GM19397 (cell line): ENCODE data around the gene PDCD2L.
"Not testable (repeated sequence)": the region's sequence is repeated elsewhere in the genome, so short reads cannot be mapped to it uniquely, and the experiment has no call there.

ENCODE experiments used
- ATAC-seq: cut with Tn5 transposase; IDR thresholded peaks from one replicate; pipeline ENCODE4 v1.9.1; 2021; ENCODE audit warnings: mild to moderate bottlenecking, moderate library complexity; ENCODE audit not compliant: unreplicated experiment

PDCD2L gene

DNA sequence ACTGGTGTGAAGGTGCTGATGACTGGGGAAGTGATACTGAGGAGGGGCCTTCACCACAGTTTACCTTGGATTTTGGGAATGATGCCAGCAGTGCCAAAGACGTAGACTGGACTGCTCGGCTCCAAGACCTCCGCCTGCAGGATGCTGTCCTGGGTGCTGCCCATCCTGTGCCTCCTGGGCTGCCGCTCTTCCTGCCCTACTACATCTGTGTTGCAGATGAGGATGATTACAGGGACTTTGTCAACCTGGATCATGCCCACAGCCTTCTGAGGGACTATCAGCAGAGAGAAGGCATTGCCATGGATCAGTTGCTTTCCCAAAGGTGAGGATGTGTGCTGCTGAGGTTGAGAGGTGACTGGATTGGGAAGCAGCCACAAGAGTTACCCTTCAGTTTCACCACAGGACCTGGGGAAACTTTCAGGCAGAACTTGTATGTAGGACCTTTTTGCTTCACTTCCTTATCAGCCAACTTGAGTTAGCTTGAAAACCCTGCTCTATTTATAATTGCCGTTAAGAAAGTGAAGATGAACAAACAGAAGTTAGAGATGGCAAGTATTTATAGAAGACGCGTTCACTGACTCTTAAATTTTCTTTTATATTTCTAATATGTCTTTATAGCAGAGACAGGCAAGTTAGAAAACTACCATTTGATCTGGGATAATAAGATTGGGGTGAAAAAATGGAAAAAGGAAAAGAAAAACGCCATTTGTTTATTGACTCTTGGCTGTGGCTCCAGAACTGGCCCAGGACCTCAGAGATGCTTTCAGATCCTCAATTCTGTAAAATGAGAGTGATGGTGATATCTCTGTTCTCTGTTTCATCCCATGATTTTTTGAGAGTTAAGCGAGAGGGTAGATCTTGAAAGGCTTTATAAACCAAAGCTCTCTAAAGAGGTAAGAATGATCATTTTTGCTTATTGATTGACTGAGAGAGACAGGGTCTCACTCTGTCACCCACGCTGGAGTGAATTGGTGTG lies 5.3 kb downstream of the PDCD2L start:
- no peak for ATAC-seq

DNA sequence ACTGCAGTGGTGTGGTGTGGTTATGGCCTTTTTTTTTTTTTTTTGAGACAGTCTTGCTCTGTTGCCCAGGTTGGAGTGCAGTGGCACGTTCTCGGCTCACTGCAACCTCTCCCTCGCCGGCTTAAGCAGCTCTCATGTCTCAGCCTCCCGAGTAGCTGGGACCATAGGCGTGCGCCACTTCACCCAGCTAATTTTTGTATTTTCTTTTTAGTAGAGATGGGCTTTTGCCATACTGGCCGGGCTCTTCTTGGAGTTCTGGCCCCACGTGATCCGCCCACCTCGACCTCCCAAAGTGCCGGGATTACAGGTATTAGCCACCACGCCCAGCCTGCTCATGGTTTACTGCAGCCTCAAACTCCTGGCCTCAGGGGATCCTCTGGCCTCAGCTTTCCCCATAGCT lies 7.0 kb downstream of the PDCD2L start:
- no peak for ATAC-seq

- ATAC-seq = no peak
Measured at GRCh38 chr19:34416021-34416545, 11.9 kb downstream of the PDCD2L start.

- no peak for ATAC-seq
Measured at GRCh38 chr19:34418300-34418699, 14.1 kb downstream of the PDCD2L start.

GRCh38 chr19:34426096-34426661 lies 22.0 kb downstream of the PDCD2L start:
- no peak for ATAC-seq

DNA sequence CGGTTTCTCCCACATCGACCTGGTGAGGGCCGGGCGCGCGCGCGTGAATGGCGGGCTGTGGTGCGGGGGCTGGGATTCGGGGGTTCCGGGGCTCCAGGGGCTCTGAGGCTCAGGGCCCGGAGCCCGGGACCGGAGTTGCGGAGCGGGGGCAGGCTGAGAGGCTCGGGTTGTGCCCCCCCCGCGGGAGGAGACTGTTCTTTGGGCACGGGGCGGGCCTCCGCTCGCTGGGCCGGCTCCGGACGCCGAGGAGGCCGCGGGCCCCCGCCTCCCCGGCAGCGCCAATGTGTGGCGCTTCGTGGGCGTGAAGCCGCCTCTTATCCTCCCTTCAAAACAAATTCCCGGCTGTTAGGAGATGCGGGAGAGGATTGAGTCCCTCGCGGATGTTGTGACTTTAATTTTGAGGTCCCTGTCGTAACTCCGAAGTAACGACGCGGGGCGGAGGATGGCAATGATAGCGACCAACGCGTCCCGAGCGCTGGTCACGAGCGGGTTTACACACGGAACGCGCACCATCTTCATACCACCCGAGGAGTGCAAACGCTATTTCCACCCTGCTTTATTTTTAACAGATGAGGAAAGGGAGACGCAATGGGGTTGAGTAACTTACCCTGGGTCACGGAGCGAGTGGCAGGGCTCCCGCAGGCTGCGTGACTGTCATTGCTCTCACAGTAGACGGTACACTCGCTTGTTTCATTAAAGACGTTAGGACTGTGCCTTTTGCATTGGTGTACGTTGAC lies 24.5 kb downstream of the PDCD2L start:
- ATAC-seq = peak; percentile 51

DNA sequence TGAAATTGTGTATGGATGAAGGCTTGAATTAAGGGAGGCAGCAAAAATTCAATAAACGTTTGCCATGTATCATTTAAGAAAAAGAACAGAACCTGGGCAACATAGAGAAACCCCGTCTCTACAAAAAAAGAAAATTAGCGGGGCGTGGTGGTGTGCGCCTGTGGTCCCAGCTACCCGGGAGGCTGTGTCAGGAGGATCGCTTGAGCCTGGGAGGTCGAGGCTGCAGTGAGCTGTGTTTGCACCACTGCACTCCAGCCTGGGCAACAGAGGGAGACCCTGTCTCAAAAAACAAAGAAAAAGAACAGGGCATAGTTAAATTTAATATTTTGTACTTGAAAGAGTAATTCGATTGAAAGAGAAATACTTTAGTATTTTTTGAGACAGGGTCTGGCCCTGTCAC lies 25.4 kb downstream of the PDCD2L start:
- no peak for ATAC-seq

DNA sequence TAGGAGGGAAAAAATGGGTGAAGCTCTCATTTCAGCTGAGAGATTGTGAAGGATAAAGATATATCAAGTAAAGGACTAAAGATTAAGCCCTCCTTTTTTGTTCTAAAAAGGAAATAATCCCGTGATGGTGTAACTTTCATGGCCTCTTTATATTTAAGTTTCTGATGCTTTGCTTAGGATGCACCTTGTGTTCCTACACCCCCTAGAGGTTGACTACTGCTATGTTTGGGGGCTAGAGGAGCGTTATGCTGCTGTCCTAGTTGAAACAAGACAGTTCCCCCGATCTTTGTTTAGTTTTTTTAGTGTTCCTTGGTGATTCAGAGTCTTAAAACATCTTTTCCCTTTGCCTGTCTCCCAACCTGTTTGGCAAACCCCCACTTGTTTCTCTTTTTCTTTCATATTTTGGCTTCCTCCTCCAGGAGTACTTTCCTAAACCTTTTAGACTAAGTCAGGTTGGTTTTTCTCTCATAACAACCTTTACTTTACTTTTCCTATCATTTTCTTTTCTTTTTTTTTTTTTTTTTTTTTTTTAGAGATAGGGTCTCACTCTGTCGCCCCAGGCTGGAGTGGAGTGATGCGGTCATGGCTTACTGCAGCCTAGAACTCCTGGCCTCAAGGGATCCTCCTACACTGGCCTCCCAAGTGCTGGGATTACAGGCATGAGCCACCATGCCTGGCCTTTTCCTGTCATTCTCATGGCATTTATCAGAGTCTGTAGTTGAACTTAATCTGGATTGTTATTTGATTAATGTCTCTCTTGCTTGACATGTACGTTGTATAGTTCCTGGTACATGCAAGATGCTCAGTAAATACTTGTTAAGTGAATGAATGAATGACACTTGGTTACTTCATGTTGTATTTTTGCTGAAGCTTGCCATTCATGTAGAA lies 26.8 kb downstream of the PDCD2L start:
- ATAC-seq = no peak

DNA sequence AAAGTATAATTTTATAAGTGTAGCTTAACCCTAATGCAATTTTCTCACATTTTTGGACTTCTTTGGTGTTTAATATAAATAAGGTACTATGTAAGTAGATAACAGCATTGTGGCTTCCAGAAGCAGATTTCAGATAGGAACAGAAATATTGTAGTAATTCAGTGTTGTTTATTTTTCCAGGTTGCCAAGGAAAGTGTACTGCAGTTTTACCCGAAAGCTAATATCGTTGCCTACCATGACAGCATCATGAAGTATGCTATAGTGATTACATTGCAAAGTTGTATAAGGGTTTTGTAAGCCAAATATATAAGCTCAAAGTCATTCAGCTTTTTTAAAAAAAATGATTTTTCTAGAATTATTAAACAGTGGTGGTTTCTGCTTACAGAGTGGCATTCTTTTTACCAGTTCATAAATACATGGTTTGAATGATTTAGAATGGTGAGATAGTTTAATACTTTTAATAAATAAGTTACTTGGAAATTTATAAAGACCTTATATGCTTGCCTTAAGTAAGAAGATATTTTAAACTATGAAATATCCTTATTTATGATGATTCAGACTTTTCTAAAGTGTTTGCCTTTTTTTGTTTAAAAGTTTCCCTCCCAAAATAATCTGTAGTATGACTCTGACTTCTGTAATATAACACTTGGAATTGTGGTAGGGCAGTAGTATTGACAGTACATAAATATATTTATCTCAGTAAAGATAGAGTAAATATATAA lies 27.6 kb downstream of the PDCD2L start:
- ATAC-seq = no peak

- no peak for ATAC-seq
Measured at GRCh38 chr19:34432797-34433196, 28.6 kb downstream of the PDCD2L start.

DNA sequence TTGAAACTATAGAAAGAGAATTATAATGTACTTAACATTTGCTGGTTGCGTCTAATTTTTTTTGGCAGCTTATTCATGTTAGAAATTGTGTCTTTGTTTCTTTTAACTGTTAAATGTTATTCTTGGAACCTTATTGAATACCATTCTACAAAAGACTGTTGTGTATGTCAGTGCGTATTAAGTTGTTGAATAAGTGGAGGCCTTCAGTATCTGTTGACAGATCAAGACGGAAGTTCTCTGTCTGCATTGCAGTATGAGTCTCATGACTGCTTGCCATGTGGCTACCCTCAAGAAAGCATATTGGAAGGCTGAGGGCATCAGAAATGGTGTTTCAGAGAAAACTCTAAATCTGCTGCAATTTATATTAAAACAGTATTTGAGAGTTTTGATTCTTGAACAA lies 32.5 kb downstream of the PDCD2L start:
- ATAC-seq = no peak

DNA sequence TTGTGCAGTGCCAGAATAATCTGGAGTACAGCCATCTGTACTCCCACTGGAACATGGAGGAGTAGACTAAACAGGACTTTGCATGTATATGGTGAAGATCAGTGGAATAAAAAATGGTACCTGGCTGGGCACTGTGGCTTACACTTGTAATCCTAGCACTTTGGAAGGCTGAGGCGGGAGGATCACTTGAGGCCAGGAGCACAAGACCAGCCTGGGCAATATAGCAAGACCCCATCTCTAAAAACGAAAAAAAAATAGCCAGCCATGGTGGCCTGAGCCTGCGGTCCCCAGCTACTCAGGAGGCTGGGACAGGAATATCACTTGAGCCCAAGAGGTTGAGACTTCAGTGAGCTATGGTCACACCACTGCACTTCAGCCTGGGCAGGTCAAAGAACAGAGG lies 44.0 kb downstream of the PDCD2L start:
- ATAC-seq = no peak

DNA sequence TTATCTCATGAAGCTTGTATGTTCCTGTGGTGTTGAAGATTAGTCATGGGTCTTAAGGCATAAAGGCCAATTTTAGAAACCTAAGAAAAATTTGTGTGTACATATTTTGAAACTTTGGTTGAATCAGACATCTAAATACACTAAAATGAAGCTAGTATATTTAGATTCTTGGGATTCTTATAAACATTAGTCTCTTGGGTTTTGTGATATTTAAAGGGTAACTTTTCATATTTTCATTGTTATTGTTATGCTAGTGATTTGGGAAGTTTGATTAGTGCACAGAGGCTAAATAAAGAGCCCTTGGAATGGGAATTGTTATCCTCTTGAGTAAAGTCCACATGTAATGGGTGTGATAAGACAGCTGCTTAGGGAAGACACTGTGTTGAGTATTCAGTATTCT lies 48.5 kb downstream of the PDCD2L start:
- ATAC-seq = no peak

- no peak for ATAC-seq
Measured at GRCh38 chr19:34454091-34454490, 49.9 kb downstream of the PDCD2L start.

- no peak for ATAC-seq
Measured at GRCh38 chr19:34454685-34455084, 50.5 kb downstream of the PDCD2L start.

GRCh38 chr19:34455783-34456480 lies 51.7 kb downstream of the PDCD2L start:
- not testable (repeated sequence) for ATAC-seq

- ATAC-seq = no peak
Measured at GRCh38 chr19:34457446-34457845, 53.2 kb downstream of the PDCD2L start.

GRCh38 chr19:34458677-34459076 lies 54.5 kb downstream of the PDCD2L start:
- ATAC-seq = no peak

DNA sequence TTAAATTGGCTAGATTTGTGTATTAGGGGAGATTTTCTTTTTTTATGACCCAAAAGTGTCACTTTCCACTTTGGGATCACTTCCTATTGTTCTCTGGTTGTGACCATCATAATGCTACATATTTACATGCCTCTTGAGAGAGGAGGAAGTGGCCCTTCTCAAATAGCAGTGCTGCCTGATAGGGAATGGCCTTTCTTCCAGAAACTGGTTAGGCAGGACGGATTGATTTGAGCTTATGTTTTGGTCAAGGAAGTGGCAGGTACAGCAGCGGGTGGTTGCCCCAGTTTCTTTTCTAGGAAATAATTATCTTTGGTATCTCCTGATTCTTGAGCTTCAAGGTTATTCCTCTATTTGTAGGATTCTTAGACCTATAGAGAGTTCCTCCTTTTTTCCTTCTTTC lies 55.4 kb downstream of the PDCD2L start:
- no peak for ATAC-seq
